ENCODE results near the gene POU2AF2.

- no peak for TF ChIP-seq TAF1 (IDR thresholded peaks at IDR 0.05; ENCODE audit: borderline replicate concordance, insufficient read depth, low read length)
- no peak for TF ChIP-seq POLR2AphosphoS5 (IDR thresholded peaks at IDR 0.05; ENCODE audit: low read depth, low read length)
- no peak for TF ChIP-seq SIN3A (IDR thresholded peaks at IDR 0.05; ENCODE audit: borderline replicate concordance, insufficient read depth, low read length)
- TF ChIP-seq FOXP2 (optimal IDR thresholded peaks at IDR 0.05; ENCODE audit: borderline replicate concordance, extremely low read depth, extremely low read length, insufficient read depth): no peak
Measured at GRCh38 chr11:111305876-111306275, 60.4 kb downstream of the POU2AF2 start.

All from PFSK-1 (cell line).